HCT116 (cell line): ENCODE data around the gene SNRPA1. TPM values are rescaled to one million over a fixed set of nuclear protein-coding genes. Genes with fewer than 3 reads are reported as not detected.

Source experiments
- ATAC-seq: fragments of 200-7000 bp; cut with Tn5 transposase; 2 replicates; pipeline ENCODE4 v1.9.1; 2020; ENCODE audit warnings: mild to moderate bottlenecking, moderate library complexity
- BruUV-seq: library from RNA; stranded (reverse); fragments of 400-500 nt; replicated peaks from 2 replicates; lab custom pipeline; 2021; lab: Mats Ljungman, UMichigan
- CTCF ChIA-PET: fragments of 300-600 bp; sonication (Branson Sonifier 250); formaldehyde crosslinking; loops from one replicate; lab custom pipeline; 2021; ENCODE audit warnings: antibody characterized with exemption; lab: Charles Lee
- POLR2A ChIA-PET: fragments of 300-600, 350-600 bp; sonication (Branson Sonifier 250); formaldehyde crosslinking; loops from one replicate; lab custom pipeline; 2021; ENCODE audit warnings: antibody characterized with exemption; lab: Charles Lee
- RAD21 ChIA-PET, 2 experiments: fragments of 300-600 bp; sonication (Branson Sonifier 250); formaldehyde crosslinking; loops; one replicate each; lab custom pipeline; 2023; ENCODE audit warnings: low total read pairs in 2 of 2; ENCODE audit not compliant: uncharacterized antibody in 2 of 2, unreplicated experiment in 2 of 2, low non-redundant PET in 1 of 2; lab: Charles Lee
- DNase-seq: peaks from one replicate; pipeline ENCODE4 v3.0.0-alpha.2; 2010; ENCODE audit warnings: low read depth, low spot score
- H2AFZ ChIP-seq: fragments of 200-600 bp; shearing (Covaris generic), sonication (generic); 2 replicates; pipeline ENCODE4 v1.6.1; 2017; ENCODE audit warnings: low read depth, mixed run types, mixed read lengths, antibody characterized with exemption, low read length; ENCODE audit not compliant: poor library complexity, severe bottlenecking
- H3K27ac ChIP-seq: 2 replicates; pipeline ENCODE4 v1.5.1; 2012; ENCODE audit warnings: low read depth, low read length
- H3K27me3 ChIP-seq: fragments of 200-600 bp; sonication (generic); 2 replicates; pipeline ENCODE4 v1.6.1; 2016; ENCODE audit warnings: mixed run types, low read length, mixed read lengths; ENCODE audit not compliant: insufficient read depth
- H3K36me3 ChIP-seq, 2 experiments: fragments of 200-500 bp in 1 of 2; fragments of 200-600 bp in 1 of 2; sonication (Bioruptor generic) in 1 of 2; sonication (generic) in 1 of 2; 2 replicates each; pipeline versions ENCODE4 v1.5.1 to v1.6.1; 2014 to 2016; ENCODE audit warnings: low read length in 2 of 2, inconsistent platforms in 1 of 2, mixed read lengths in 1 of 2, mixed run types in 1 of 2; ENCODE audit not compliant: insufficient read depth in 2 of 2, control insufficient read depth in 1 of 2
- H3K4me1 ChIP-seq, 2 experiments: fragments of 200-600 bp in 1 of 2; sonication (generic) in 1 of 2; 2 replicates each; pipeline versions ENCODE4 v1.5.1 to v1.6.1; 2012 to 2017; ENCODE audit warnings: low read length in 2 of 2, inconsistent platforms in 1 of 2, mild to moderate bottlenecking in 1 of 2, mixed read lengths in 1 of 2, mixed run types in 1 of 2, moderate library complexity in 1 of 2; ENCODE audit not compliant: insufficient read depth in 2 of 2, control insufficient read depth in 1 of 2
- H3K4me2 ChIP-seq: fragments of 200-600 bp; sonication (generic); 2 replicates; pipeline ENCODE4 v1.6.1; 2017; ENCODE audit warnings: mixed run types, low read length, mixed read lengths
- H3K4me3 ChIP-seq, 2 experiments: fragments of 200-600 bp in 1 of 2; sonication (generic) in 1 of 2; replicated peaks in 1 of 2; 2 replicates each; pipeline ENCODE4 v1.5.1; 2011 to 2016; ENCODE audit warnings: low read length in 2 of 2, control low read depth in 1 of 2, low read depth in 1 of 2, mild to moderate bottlenecking in 1 of 2, mixed read lengths in 1 of 2, mixed run types in 1 of 2
- H3K79me2 ChIP-seq: fragments of 200-600 bp; sonication (generic); 2 replicates; pipeline ENCODE4 v1.6.1; 2017; ENCODE audit warnings: mild to moderate bottlenecking, mixed run types, low read length, moderate library complexity, mixed read lengths; ENCODE audit not compliant: insufficient read depth
- H3K9ac ChIP-seq: fragments of 200-600 bp; sonication (generic); 2 replicates; pipeline ENCODE4 v1.6.1; 2016; ENCODE audit warnings: low read length, mixed read lengths
- H3K9me2 ChIP-seq: fragments of 200-600 bp; sonication (generic), shearing (Covaris generic); 2 replicates; pipeline ENCODE4 v1.6.1; 2017; ENCODE audit warnings: mixed run types, mild to moderate bottlenecking, moderate library complexity; ENCODE audit not compliant: insufficient read depth
- H3K9me3 ChIP-seq, 2 experiments: fragments of 200-500 bp in 1 of 2; fragments of 200-600 bp in 1 of 2; sonication (Bioruptor generic) in 1 of 2; sonication (generic) in 1 of 2; 2 replicates each; pipeline ENCODE4 v1.6.1; 2014 to 2017; ENCODE audit warnings: low read length in 2 of 2, mixed read lengths in 2 of 2, inconsistent platforms in 1 of 2, low read depth in 1 of 2, mild to moderate bottlenecking in 1 of 2, mixed run types in 1 of 2, moderate library complexity in 1 of 2; ENCODE audit not compliant: control insufficient read depth in 1 of 2, insufficient read depth in 1 of 2
- H4K20me1 ChIP-seq: fragments of 200-600 bp; sonication (generic), shearing (Covaris generic); 2 replicates; pipeline ENCODE4 v1.6.1; 2017; ENCODE audit warnings: mixed run types, mild to moderate bottlenecking, moderate library complexity; ENCODE audit not compliant: insufficient read depth
- ATF3 ChIP-seq: IDR thresholded peaks from 2 replicates; pipeline ENCODE4 v1.6.1; 2012
- CEBPB ChIP-seq: IDR thresholded peaks from 2 replicates; pipeline ENCODE4 v1.6.1; 2012; ENCODE audit warnings: low read depth
- EGR1 ChIP-seq: IDR thresholded peaks from 2 replicates; pipeline ENCODE4 v1.6.1; 2012; ENCODE audit warnings: low read depth
- EZH2 ChIP-seq: fragments of 200-600 bp; sonication (generic); IDR thresholded peaks from 2 replicates; pipeline ENCODE4 v1.6.1; 2017; ENCODE audit warnings: antibody characterized with exemption, mixed run types
- EZH2phosphoT487 ChIP-seq: fragments of 200-600 bp; IDR thresholded peaks from 2 replicates; pipeline ENCODE4 v1.6.1; 2018; ENCODE audit warnings: antibody characterized with exemption, borderline replicate concordance
- FOSL1 ChIP-seq: IDR thresholded peaks from 2 replicates; pipeline ENCODE4 v1.6.1; 2012; ENCODE audit warnings: low read depth
- JUND ChIP-seq: IDR thresholded peaks from 2 replicates; pipeline ENCODE4 v1.6.1; 2012
- MAX ChIP-seq: IDR thresholded peaks from 2 replicates; pipeline ENCODE4 v1.6.1; 2012
- POLR2A ChIP-seq: IDR thresholded peaks from 2 replicates; pipeline ENCODE4 v1.7.0; 2011; ENCODE audit warnings: borderline replicate concordance; ENCODE audit not compliant: insufficient read depth, insufficient read length; ENCODE audit errors: extremely low read depth
- REST ChIP-seq: IDR thresholded peaks from 2 replicates; pipeline ENCODE4 v1.6.1; 2012; ENCODE audit warnings: low read depth
- SP1 ChIP-seq: IDR thresholded peaks from 2 replicates; pipeline ENCODE4 v1.6.1; 2012; ENCODE audit warnings: low read depth
- SRF ChIP-seq: IDR thresholded peaks from 2 replicates; pipeline ENCODE4 v1.6.1; 2012; ENCODE audit warnings: low read depth
- TCF7L2 ChIP-seq: IDR thresholded peaks from 2 replicates; pipeline ENCODE4 v1.7.0; 2011; ENCODE audit warnings: borderline replicate concordance, inconsistent platforms; ENCODE audit not compliant: insufficient read depth, insufficient read length; ENCODE audit errors: extremely low read depth
- YY1 ChIP-seq: IDR thresholded peaks from 2 replicates; pipeline ENCODE4 v1.6.1; 2011; ENCODE audit warnings: low read length, low read depth, moderate library complexity, mild to moderate bottlenecking; ENCODE audit not compliant: insufficient replicate concordance; ENCODE audit errors: extremely low read depth
- ZBTB33 ChIP-seq: IDR thresholded peaks from 2 replicates; pipeline ENCODE4 v1.6.1; 2011; ENCODE audit warnings: mild to moderate bottlenecking, low read length, moderate library complexity; ENCODE audit not compliant: insufficient replicate concordance; ENCODE audit errors: extremely low read depth
- ZNF274 ChIP-seq: fragments of 200-500 bp; sonication (Bioruptor generic); IDR thresholded peaks from 2 replicates; pipeline ENCODE4 v1.6.1; 2014; ENCODE audit warnings: mild to moderate bottlenecking, low read depth, low read length, inconsistent platforms
- intact Hi-C: fragments of 100-400 bp; cut with micrococcal nuclease; formaldehyde crosslinking; loops from 2 replicates; pipeline ENCODE4 v1.10.0; 2022
- total RNA-seq: library from RNA; stranded (reverse); gene quantifications from one replicate; pipeline ENCODE4 v1.2.1, GENCODE V29; 2021; ENCODE audit not compliant: unreplicated experiment

Gene SNRPA1
- total RNA-seq, 1 experiment from 2014 or later, result 104 TPM

GRCh38 chr15:101308604-101309435 lies 13.8 kb upstream of the SNRPA1 start:
- no peak for ATAC-seq
- intact Hi-C loops, result no loop called here
- no TSS peak for BruUV-seq

More at GRCh38 chr15:101308604-101309435, 13.8 kb upstream of the SNRPA1 start:
- H2AFZ ChIP-seq, result no peak overlapping the region
- no peaks in the 10 kb centered on the region for H3K9me3 ChIP-seq
- no peaks in the 10 kb centered on the region for H3K79me2 ChIP-seq
- no peaks in the 10 kb centered on the region for H4K20me1 ChIP-seq
- RAD21 ChIA-PET, result no interaction called here
- no peaks in the 10 kb centered on the region for H3K36me3 ChIP-seq
- CTCF ChIA-PET, result no interaction called here
- H3K4me2 ChIP-seq, result no peak overlapping the region
- H3K27ac ChIP-seq, result no peak overlapping the region
- no peaks in the 10 kb centered on the region for H3K9me2 ChIP-seq
- DNase-seq, result no peak
- no peak overlapping the region for H3K9ac ChIP-seq
- POLR2A ChIA-PET, result no interaction called here
- no peak for TF ChIP-seq EGR1
- no peak for TF ChIP-seq JUND
- no peak for TF ChIP-seq ZNF274
- no peak for TF ChIP-seq FOSL1
- no peak for TF ChIP-seq REST
- TF ChIP-seq POLR2A, result no peak
- no peak for TF ChIP-seq SP1
- TF ChIP-seq SRF, result no peak
- TF ChIP-seq ATF3, result no peak
- TF ChIP-seq MAX, result no peak
- no peak for TF ChIP-seq CEBPB
- no peak for TF ChIP-seq EZH2phosphoT487
- TF ChIP-seq ZBTB33, result no peak
- TF ChIP-seq TCF7L2, result no peak
- no peak for TF ChIP-seq EZH2
- no peak for TF ChIP-seq YY1
- H3K27me3 ChIP-seq, result no peaks in the 10 kb centered on the region
- no peak overlapping the region for H3K4me3 ChIP-seq
- no peaks in the 10 kb centered on the region for H3K4me1 ChIP-seq
